Panc1 (cell line): ENCODE data around the gene TNFRSF11A. TPM values are rescaled to one million over a fixed set of nuclear protein-coding genes. Genes with fewer than 3 reads are reported as not detected.

Experiments used
- ATAC-seq: fragments of 200-7000 bp; cut with Tn5 transposase; 2 replicates; pipeline ENCODE4 v1.9.1; 2020; ENCODE audit warnings: mild to moderate bottlenecking, moderate library complexity
- BruUV-seq: library from RNA; stranded (reverse); fragments of 400-500 nt; replicated peaks from 2 replicates; lab custom pipeline; 2021; lab: Mats Ljungman, UMichigan
- CTCF ChIA-PET: fragments of 300-600 bp; sonication (Branson Sonifier 250); formaldehyde crosslinking; loops from one replicate; lab custom pipeline; 2022; ENCODE audit warnings: antibody characterized with exemption; lab: Charles Lee
- POLR2A ChIA-PET: fragments of 300-600 bp; sonication (Branson Sonifier 250); formaldehyde crosslinking; loops from one replicate; lab custom pipeline; 2022; ENCODE audit warnings: antibody characterized with exemption; lab: Charles Lee
- DNase-seq: peaks from one replicate; pipeline ENCODE4 v3.0.0-alpha.2; 2010; ENCODE audit warnings: low read depth, low spot score
- H3K27ac ChIP-seq: 2 replicates; pipeline ENCODE4 v1.5.1; 2011; ENCODE audit warnings: mild to moderate bottlenecking, low read length, inconsistent platforms
- H3K27me3 ChIP-seq: fragments of 200-500 bp; sonication (Bioruptor generic); 2 replicates; pipeline ENCODE4 v1.6.0; 2014; ENCODE audit warnings: low read length, inconsistent platforms; ENCODE audit not compliant: control insufficient read depth, insufficient read depth
- H3K36me3 ChIP-seq: fragments of 200-500 bp; sonication (Bioruptor generic); 2 replicates; pipeline ENCODE4 v1.5.1; 2014; ENCODE audit warnings: inconsistent platforms, mild to moderate bottlenecking, low read length, moderate library complexity; ENCODE audit not compliant: control insufficient read depth, insufficient read depth
- H3K4me1 ChIP-seq: 2 replicates; pipeline ENCODE4 v1.5.1; 2011; ENCODE audit warnings: inconsistent platforms, mild to moderate bottlenecking, low read length, moderate library complexity; ENCODE audit not compliant: control insufficient read depth, insufficient read depth
- H3K4me3 ChIP-seq, 2 experiments: 2 replicates each; pipeline ENCODE4 v1.5.1; 2011 to 2012; ENCODE audit warnings: low read depth in 2 of 2, low read length in 2 of 2, mild to moderate bottlenecking in 2 of 2, inconsistent platforms in 1 of 2, moderate library complexity in 1 of 2
- H3K9me3 ChIP-seq: fragments of 200-500 bp; sonication (Bioruptor generic); 2 replicates; pipeline ENCODE4 v1.5.1; 2014; ENCODE audit warnings: low read depth, mild to moderate bottlenecking, inconsistent platforms, low read length, moderate library complexity; ENCODE audit not compliant: control insufficient read depth, insufficient read depth
- POLR2AphosphoS5 ChIP-seq: IDR thresholded peaks from 2 replicates; pipeline ENCODE4 v1.6.1; 2012; ENCODE audit warnings: mild to moderate bottlenecking, low read depth, low read length, moderate library complexity
- SIN3A ChIP-seq: IDR thresholded peaks from 2 replicates; pipeline ENCODE4 v1.6.1; 2012; ENCODE audit warnings: low read depth, mild to moderate bottlenecking, low read length, moderate library complexity, borderline replicate concordance; ENCODE audit not compliant: insufficient read depth
- TCF7L2 ChIP-seq: IDR thresholded peaks from 2 replicates; pipeline ENCODE4 v1.6.1; 2011; ENCODE audit warnings: mild to moderate bottlenecking, low read depth, low read length, inconsistent platforms
- in situ Hi-C: cut with HindIII; loops from 2 replicates; pipeline ENCODE4 v1.10.0; 2016; ENCODE audit warnings: low sequenced_read_pairs, low pct_unique_long_range_greater_than_20kb
- intact Hi-C: fragments of 100-400 bp; cut with micrococcal nuclease; formaldehyde crosslinking; loops from one replicate; pipeline ENCODE4 v1.10.0; 2022; ENCODE audit not compliant: unreplicated experiment
- total RNA-seq: library from RNA; stranded (reverse); gene quantifications from one replicate; pipeline ENCODE4 v1.2.1, GENCODE V29; 2021; ENCODE audit not compliant: unreplicated experiment
- TF ChIP-seq, protein P1 (sequence below): fragments of 450-650 bp; IDR thresholded peaks from 2 replicates; pipeline ENCODE4 v1.5.1; 2017; ENCODE audit warnings: mild to moderate bottlenecking
- TF ChIP-seq, protein P2 (sequence below), 2 experiments: IDR thresholded peaks; 2 replicates each; pipeline ENCODE4 v1.6.1; 2011 to 2012; ENCODE audit warnings: low read depth in 2 of 2, control low read depth in 1 of 2, low read length in 1 of 2, mild to moderate bottlenecking in 1 of 2, moderate library complexity in 1 of 2; ENCODE audit not compliant: insufficient read depth in 1 of 2

Gene TNFRSF11A
- total RNA-seq, 1 experiment from 2014 or later, result 14.1 TPM

DNA sequence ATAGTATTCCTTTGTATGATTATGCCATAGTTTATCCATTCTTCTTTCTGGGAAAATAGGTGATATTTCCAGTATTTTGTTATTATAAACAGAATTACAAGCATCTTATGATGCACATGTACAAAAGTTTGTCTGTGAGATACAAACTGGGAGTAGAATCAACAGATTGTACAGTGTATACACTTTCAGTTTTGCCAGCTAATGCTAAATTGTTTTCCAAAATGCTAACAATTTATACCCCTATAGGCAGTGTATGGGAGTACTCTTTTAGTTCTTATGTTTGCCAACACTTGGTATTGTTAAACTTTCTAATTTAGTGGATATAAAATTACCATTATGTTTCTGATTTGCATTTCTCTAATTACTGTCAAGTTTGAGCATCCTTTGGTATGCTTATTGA is 31.0 kb upstream of the TNFRSF11A start:
- ChIA-PET CTCF (no interaction called here), POLR2A (no interaction called here)
- intact Hi-C loops (no loop called here), in situ Hi-C loops (no loop called here)
- no peaks in the 10 kb centered on the region for H3K36me3 ChIP-seq
- no peaks in the 10 kb centered on the region for H3K9me3 ChIP-seq
- DNase-seq (no peak), ATAC-seq (no peak)
- no peaks in the 10 kb centered on the region for H3K4me1 ChIP-seq
- no peak overlapping the region for H3K4me3 ChIP-seq
- BruUV-seq, result no TSS peak
- TF ChIP-seq TCF7L2 (no peak), SIN3A (no peak), POLR2AphosphoS5 (no peak)
- TF ChIP-seq, protein P1, sequence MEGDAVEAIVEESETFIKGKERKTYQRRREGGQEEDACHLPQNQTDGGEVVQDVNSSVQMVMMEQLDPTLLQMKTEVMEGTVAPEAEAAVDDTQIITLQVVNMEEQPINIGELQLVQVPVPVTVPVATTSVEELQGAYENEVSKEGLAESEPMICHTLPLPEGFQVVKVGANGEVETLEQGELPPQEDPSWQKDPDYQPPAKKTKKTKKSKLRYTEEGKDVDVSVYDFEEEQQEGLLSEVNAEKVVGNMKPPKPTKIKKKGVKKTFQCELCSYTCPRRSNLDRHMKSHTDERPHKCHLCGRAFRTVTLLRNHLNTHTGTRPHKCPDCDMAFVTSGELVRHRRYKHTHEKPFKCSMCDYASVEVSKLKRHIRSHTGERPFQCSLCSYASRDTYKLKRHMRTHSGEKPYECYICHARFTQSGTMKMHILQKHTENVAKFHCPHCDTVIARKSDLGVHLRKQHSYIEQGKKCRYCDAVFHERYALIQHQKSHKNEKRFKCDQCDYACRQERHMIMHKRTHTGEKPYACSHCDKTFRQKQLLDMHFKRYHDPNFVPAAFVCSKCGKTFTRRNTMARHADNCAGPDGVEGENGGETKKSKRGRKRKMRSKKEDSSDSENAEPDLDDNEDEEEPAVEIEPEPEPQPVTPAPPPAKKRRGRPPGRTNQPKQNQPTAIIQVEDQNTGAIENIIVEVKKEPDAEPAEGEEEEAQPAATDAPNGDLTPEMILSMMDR, result no peak
- TF ChIP-seq, protein P2, sequence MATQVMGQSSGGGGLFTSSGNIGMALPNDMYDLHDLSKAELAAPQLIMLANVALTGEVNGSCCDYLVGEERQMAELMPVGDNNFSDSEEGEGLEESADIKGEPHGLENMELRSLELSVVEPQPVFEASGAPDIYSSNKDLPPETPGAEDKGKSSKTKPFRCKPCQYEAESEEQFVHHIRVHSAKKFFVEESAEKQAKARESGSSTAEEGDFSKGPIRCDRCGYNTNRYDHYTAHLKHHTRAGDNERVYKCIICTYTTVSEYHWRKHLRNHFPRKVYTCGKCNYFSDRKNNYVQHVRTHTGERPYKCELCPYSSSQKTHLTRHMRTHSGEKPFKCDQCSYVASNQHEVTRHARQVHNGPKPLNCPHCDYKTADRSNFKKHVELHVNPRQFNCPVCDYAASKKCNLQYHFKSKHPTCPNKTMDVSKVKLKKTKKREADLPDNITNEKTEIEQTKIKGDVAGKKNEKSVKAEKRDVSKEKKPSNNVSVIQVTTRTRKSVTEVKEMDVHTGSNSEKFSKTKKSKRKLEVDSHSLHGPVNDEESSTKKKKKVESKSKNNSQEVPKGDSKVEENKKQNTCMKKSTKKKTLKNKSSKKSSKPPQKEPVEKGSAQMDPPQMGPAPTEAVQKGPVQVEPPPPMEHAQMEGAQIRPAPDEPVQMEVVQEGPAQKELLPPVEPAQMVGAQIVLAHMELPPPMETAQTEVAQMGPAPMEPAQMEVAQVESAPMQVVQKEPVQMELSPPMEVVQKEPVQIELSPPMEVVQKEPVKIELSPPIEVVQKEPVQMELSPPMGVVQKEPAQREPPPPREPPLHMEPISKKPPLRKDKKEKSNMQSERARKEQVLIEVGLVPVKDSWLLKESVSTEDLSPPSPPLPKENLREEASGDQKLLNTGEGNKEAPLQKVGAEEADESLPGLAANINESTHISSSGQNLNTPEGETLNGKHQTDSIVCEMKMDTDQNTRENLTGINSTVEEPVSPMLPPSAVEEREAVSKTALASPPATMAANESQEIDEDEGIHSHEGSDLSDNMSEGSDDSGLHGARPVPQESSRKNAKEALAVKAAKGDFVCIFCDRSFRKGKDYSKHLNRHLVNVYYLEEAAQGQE (IDR thresholded peaks at IDR 0.05; ENCODE audit: insufficient read depth in 1 of 2, low read depth in 2 of 2, low read length in 1 of 2), result no peak
- no peak overlapping the region for H3K27ac ChIP-seq
- H3K27me3 ChIP-seq, result no peaks in the 10 kb centered on the region

DNA sequence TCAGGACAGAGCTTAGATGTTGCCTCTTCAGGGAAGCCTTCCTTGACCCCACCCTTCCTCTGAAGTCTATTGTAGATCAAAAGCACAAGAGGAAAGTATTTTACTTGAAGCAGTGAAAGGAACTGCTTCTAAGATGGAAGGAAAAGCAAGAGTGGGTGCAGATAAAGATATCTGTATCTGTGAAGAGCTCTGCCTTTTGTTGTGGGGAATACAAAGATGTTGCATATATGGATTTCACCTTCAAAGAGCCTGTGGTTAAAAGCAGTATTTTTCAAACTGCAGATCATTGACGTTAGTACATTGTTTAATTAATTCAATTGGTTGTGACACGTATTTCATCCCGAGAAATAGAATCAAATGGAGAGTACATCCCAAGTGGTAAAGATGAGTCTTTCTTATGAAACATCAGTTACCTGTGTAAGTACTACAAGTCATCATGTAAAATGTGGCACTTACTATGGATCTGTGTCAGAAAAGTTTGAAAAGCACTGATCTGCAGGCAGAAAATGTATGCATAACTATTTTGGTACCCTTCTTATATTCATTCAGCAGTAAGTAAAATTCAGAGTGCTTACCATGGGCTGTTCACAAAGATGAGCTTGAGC is 24.6 kb upstream of the TNFRSF11A start:
- BruUV-seq, result no TSS peak
- in situ Hi-C loops, result no loop called here
- POLR2A ChIA-PET, result no interaction called here
- Histone ChIP-seq H3K4me3 (no peak overlapping the region), H3K36me3 (no peaks in the 10 kb centered on the region), H3K27ac (no peak overlapping the region), H3K9me3 (no peaks in the 10 kb centered on the region), H3K27me3 (no peaks in the 10 kb centered on the region), H3K4me1 (no peaks in the 10 kb centered on the region)
- intact Hi-C loops, result no loop called here
- no peak for DNase-seq
- ATAC-seq, result no peak
- CTCF ChIA-PET, result no interaction called here
- TF ChIP-seq TCF7L2, result no peak
- TF ChIP-seq POLR2AphosphoS5, result no peak
- TF ChIP-seq, protein P1, result no peak
- no peak for TF ChIP-seq SIN3A
- TF ChIP-seq, protein P2 (IDR thresholded peaks at IDR 0.05; ENCODE audit: insufficient read depth in 1 of 2, low read depth in 2 of 2, low read length in 1 of 2), result no peak
